HFFc6 (cell line): Measurements from ENCODE around the gene ZNF552. TPM values are rescaled to one million over a fixed set of nuclear protein-coding genes. Genes with fewer than 3 reads are reported as not detected.
"Not testable (repeated sequence)": the region's sequence is repeated elsewhere in the genome, so short reads cannot be mapped to it uniquely, and the experiment has no call there.

Experiments used
- DNase-seq: peaks from one replicate; pipeline ENCODE4 v3.0.0-alpha.2; 2018
- H3K27ac Mint-ChIP-seq: 2 replicates; pipeline ENCODE4 v1.8.0; 2020; ENCODE audit warnings: mild to moderate bottlenecking, mixed read lengths
- H3K27me3 Mint-ChIP-seq: 2 replicates; pipeline ENCODE4 v1.8.0; 2021; ENCODE audit warnings: mild to moderate bottlenecking, moderate library complexity, mixed read lengths; ENCODE audit not compliant: insufficient read depth
- H3K36me3 Mint-ChIP-seq: 2 replicates; pipeline ENCODE4 v1.8.0; 2021; ENCODE audit warnings: low read depth, mixed read lengths
- H3K4me1 Mint-ChIP-seq: 2 replicates; pipeline ENCODE4 v1.8.0; 2020; ENCODE audit warnings: low read depth, mixed read lengths
- H3K4me3 Mint-ChIP-seq: 2 replicates; pipeline ENCODE4 v1.8.0; 2020; ENCODE audit warnings: mild to moderate bottlenecking, moderate library complexity, mixed read lengths
- H3K9me3 Mint-ChIP-seq: 2 replicates; pipeline ENCODE4 v1.8.0; 2020; ENCODE audit warnings: mild to moderate bottlenecking, mixed read lengths
- CTCF ChIP-seq: fragments of 200-600 bp; sonication (generic); IDR thresholded peaks from 2 replicates; pipeline ENCODE4 v1.5.0; 2021; ENCODE audit warnings: antibody characterized with exemption, mild to moderate bottlenecking
- total RNA-seq, 6 experiments: library from RNA; stranded (reverse); fragmentation: NEBNext Ultra II Directional; extraction: Animal tissue kit (Norgen Biotek cat#: 25700); gene quantifications; 2 replicates in 1 of 6; 3 replicates in 5 of 6; pipeline ENCODE4 v1.2.3, GENCODE V29; 2021

The ZNF552 gene
- total RNA-seq, 6 experiments from 2014 or later: 2.7 to 3.8 (median 3.0) TPM

DNA sequence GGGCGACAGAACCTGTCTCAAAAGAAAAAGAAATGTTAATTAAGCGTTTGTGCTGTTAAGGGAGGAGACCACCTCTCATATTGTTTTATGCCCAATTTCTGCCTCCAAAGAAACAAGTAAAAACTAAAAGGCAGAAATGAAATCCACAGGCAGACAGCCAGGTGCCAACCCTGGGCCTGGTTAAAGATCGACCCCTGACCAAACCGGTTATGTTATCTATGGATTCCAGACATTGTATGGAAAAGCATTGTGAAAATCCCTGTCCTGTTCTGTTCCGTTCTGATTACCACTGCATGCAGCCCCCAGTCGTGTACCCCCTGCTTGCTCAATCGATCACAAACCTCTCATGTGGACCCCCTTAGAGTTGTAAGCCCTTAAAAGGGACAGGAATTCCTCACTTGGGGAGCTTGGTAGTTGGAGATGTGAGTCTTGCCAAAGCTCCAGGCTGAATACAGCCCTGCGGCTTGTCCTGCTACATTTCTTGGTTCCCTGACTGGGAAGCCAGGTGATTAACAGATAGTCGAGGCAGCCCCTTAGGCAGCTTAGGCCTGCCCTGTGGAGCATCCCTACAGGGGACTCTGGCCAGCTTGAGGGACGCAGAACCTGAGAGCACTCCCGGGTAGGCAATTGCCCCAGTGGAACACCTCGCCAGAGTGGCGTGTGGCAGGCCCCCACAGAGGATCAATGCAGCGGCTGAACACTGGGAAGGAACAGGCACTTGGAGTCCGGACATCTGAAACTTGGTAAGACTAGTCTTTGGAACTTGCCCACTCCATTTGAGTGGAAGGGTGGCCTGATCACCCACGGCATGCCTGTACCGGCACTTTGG lies 748 bp upstream of the ZNF552 start:
- Mint-ChIP-seq H3K27me3 (peaks cover 4% of the 10 kb centered on the region; the same call in 1 of the 2 replicates), H3K9me3 (no peaks in the 10 kb centered on the region), H3K27ac (peak overlapping the region; percentile 82; the same call in 1 of the 2 replicates), H3K36me3 (peaks cover 19% of the 10 kb centered on the region), H3K4me3 (peak overlapping the region; percentile 97), H3K4me1 (peaks cover 31% of the 10 kb centered on the region)
- DNase-seq: no peak
- no peak for TF ChIP-seq CTCF

DNA sequence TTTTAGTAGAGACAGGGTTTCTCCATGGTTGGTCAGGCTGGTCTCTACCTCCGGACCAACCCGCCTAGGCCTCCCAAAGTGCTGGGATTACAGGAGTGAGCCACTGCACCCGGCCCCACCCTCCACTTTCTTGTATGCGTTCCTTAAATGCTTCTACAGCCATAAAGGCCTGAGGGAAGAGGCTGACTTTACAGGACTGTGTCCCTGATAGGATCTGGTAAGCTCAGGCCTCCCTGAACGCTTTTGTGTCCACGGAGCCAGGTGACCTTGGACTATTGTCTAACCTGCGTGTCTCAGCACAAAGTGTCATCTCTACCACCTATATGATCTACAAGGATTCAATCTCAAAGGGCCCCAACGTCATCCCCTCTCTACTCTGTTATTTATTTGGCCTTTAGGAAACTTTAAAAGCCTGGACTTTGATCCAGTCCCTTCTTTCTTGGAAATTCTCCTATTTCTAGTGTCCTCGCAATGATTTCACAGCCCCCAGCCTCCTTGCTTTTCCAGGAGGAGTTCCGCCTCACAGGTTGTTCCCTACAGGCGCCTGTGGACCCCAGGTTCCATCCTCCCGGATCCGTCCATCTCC lies 701 bp downstream of the ZNF552 start:
- no peak for DNase-seq
- H3K4me3 Mint-ChIP-seq: peak overlapping the region; percentile 97
- H3K9me3 Mint-ChIP-seq: no peaks in the 10 kb centered on the region
- H3K27me3 Mint-ChIP-seq: peaks cover 4% of the 10 kb centered on the region; the same call in 1 of the 2 replicates
- peaks cover 28% of the 10 kb centered on the region for H3K4me1 Mint-ChIP-seq
- H3K27ac Mint-ChIP-seq: peak overlapping the region; percentile 82
- TF ChIP-seq CTCF: no peak
- peaks cover 19% of the 10 kb centered on the region for H3K36me3 Mint-ChIP-seq

GRCh38 chr19:57812975-57813820 lies 1.5 kb downstream of the ZNF552 start:
- Mint-ChIP-seq H3K36me3 (peaks cover 19% of the 10 kb centered on the region), H3K4me3 (peak overlapping the region; percentile 43), H3K4me1 (peaks cover 23% of the 10 kb centered on the region)
- H3K9me3 Mint-ChIP-seq, DNase-seq, H3K27me3 Mint-ChIP-seq, H3K27ac Mint-ChIP-seq: not testable (repeated sequence)

DNA sequence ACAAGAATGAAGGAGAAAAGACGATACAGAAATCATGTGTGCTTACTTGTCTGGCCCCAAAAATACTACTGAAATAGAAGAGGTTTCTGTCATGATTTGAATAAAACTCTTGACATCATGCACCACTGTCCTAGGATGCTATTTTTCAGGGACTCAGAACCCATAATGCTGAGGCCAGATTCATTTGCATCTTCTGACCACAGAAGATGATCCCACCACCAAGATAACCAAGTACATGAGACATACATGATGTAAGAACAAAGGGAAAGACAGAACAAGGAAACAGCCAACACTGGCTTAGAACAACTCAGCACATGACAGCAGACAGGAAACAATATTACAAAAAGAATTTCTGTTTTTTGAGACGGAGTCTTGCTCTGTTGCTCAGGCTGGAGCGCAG lies 2.5 kb downstream of the ZNF552 start:
- H3K4me1 Mint-ChIP-seq: peaks cover 22% of the 10 kb centered on the region

GRCh38 chr19:57810410-57811295 lies 4.1 kb downstream of the ZNF552 start:
- not testable (repeated sequence) for H3K4me3 Mint-ChIP-seq, DNase-seq, H3K27me3 Mint-ChIP-seq, H3K9me3 Mint-ChIP-seq, H3K27ac Mint-ChIP-seq
- Mint-ChIP-seq H3K4me1 (peaks cover 22% of the 10 kb centered on the region), H3K36me3 (peaks cover 32% of the 10 kb centered on the region)

More for the DNA sequence above, 2.5 kb downstream of the ZNF552 start:
- peaks cover 26% of the 10 kb centered on the region for H3K36me3 Mint-ChIP-seq
- H3K4me3 Mint-ChIP-seq: no peak overlapping the region
- no peak overlapping the region for H3K27ac Mint-ChIP-seq
- H3K27me3 Mint-ChIP-seq: peaks cover 4% of the 10 kb centered on the region; the same call in 1 of the 2 replicates
- H3K9me3 Mint-ChIP-seq: no peaks in the 10 kb centered on the region
- DNase-seq: no peak
- no peak for TF ChIP-seq CTCF

GRCh38 chr19:57807541-57807940 lies 7.2 kb downstream of the ZNF552 start:
- no peak for TF ChIP-seq CTCF
- no peak for DNase-seq
- H3K9me3 Mint-ChIP-seq: no peaks in the 10 kb centered on the region
- no peak overlapping the region for H3K4me3 Mint-ChIP-seq
- peaks cover 27% of the 10 kb centered on the region for H3K36me3 Mint-ChIP-seq
- no peak overlapping the region for H3K27ac Mint-ChIP-seq
- H3K4me1 Mint-ChIP-seq: peaks cover 22% of the 10 kb centered on the region
- H3K27me3 Mint-ChIP-seq: no peaks in the 10 kb centered on the region; the same call in 1 of the 2 replicates
